ENCODE data around the gene KRTAP13-3.
A peak's percentile ranks its signal among the peaks of the same experiment; 100 is the strongest.

The KRTAP13-3 gene

DNA sequence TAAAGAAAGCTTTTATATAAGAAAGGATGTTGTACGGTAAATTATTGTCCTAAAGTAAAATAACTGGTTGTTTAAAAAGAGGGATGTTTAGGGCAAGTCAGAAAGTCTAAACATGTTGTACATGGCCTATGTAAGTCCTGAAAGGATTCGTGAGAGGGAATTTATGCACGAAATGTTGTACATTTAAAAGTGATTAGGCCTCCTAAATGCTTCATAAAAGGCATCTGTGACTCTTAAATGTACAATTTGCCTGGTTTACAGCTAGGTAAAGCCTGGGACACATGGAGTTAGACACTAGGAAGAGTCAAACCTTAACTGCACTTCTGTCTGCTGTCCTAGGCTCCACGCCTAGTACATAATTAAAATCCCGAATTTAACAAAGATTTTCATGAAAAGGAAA is 9.7 kb downstream of the KRTAP13-3 start:
- no peak for TF ChIP-seq JUND (IDR thresholded peaks at IDR 0.05; ENCODE audit: low read depth)
- DNase-seq (ENCODE audit: low read depth in 1 of 2, low spot score in 1 of 2) = no peak
- in situ Hi-C loops (cut with HindIII; ENCODE audit: low pct_unique_long_range_greater_than_20kb, low sequenced_read_pairs) = no loop called here

DNA sequence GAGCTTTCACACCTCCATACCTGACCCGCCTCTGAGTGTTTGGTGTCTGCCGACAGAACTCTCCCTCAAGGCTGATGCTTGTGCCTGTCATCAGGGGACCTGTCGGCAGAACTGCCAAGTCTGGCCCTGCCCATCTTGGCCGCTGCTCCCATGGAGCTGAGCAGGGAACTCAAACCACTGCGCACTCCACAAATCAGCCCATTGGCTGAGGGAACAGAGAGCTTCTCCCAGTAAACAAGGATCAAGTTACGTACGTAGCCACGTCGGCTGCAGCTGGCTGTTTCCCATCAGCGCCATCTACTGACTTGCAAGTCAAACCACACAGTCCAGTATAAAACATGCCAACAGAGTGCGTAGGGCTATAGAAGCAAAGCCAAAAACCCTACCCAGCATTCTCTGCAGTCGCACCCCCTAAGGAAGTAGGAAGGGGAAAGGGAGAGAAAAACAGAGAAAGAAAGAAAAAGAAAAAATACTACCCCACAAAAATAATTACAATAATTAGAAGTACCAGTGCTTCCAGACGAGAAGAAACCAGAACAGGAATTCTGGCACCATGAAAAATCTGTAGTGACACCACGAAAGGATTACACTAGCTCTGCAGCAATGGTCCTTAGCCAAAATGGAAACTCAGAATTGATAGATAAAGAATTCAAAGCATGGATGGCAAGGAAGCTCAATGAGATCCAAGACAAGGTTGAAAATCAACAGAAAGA is 16.8 kb downstream of the KRTAP13-3 start:
- no peak for TF ChIP-seq JUND (IDR thresholded peaks at IDR 0.05; ENCODE audit: low read depth)
- in situ Hi-C loops (cut with HindIII; ENCODE audit: low pct_unique_long_range_greater_than_20kb, low sequenced_read_pairs) = no loop called here
- DNase-seq (ENCODE audit: low read depth in 1 of 2, low spot score in 1 of 2) = peak; percentile 34 to 97

DNA sequence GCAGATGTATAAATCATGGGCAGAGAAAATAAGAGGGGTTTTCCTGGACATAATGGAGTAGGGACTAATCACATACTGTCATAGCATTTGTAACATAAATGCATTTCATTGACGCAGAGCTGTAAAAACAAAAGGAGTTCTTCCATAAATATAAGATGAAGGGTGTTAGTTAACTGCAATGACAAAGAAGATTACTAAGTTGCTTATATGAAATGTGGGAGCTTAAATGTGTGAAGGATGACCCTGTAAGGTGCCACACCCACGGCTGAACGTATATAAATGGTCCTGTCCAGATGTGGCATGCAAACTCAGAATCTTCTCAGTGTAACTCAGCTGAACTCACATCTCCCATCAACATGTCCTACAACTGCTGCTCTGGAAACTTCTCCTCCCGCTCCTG is 30.0 kb downstream of the KRTAP13-3 start, which contains the start of gene KRTAP13-1:
KRTAP13-1 (plus strand) TSS at position 301 of the 400 bp plus-strand sequence; CDS start at position 357, 56 bp downstream.
- TF ChIP-seq JUND (IDR thresholded peaks at IDR 0.05; ENCODE audit: low read depth) = no peak
- in situ Hi-C loops (cut with HindIII; ENCODE audit: low pct_unique_long_range_greater_than_20kb, low sequenced_read_pairs) = no loop called here
- DNase-seq (ENCODE audit: low read depth in 1 of 2, low spot score in 1 of 2) = no peak

GRCh38 chr21:30391492-30392025 is 34.2 kb downstream of the KRTAP13-3 start:
- no peak for TF ChIP-seq JUND (IDR thresholded peaks at IDR 0.05; ENCODE audit: low read depth)
- in situ Hi-C loops (cut with HindIII; ENCODE audit: low pct_unique_long_range_greater_than_20kb, low sequenced_read_pairs) = no loop called here
- no peak for DNase-seq (ENCODE audit: low read depth in 1 of 2, low spot score in 1 of 2)

DNA sequence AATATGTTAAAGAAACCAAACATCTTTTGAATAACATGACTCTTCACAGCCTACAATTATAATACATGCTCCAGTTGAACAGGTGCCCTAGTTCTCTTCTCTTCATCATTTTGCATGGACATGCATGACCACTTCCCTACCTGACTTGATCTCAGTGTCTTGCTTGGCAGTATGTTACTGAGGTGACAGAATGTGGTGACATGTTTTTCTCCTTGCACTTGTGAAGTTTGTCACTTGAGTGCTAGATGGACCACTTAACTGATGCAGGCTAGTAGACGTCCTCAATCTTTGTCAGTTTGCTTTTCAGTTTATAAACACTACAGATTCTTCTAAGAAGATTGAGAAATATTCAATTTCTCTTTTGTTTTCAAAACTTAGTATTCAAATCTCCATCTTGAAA is 43.5 kb downstream of the KRTAP13-3 start:
- no peak for TF ChIP-seq JUND (IDR thresholded peaks at IDR 0.05; ENCODE audit: low read depth)
- in situ Hi-C loops (cut with HindIII; ENCODE audit: low pct_unique_long_range_greater_than_20kb, low sequenced_read_pairs) = no loop called here
- DNase-seq (ENCODE audit: low read depth in 1 of 2, low spot score in 1 of 2) = no peak

Data from T47D (cell line).